Stimulated activated CD8-positive, alpha-beta memory T cell treated with anti-CD3 and anti-CD28 coated beads, Interleukin-15, amount 100 ng/mL, for 1 hour (primary cell): Measurements from ENCODE around the gene GRID2.

Source experiments
- DNase-seq: peaks from one replicate; pipeline ENCODE4 v3.0.0-alpha.2; 2020; ENCODE audit warnings: low read depth

Gene GRID2

DNA sequence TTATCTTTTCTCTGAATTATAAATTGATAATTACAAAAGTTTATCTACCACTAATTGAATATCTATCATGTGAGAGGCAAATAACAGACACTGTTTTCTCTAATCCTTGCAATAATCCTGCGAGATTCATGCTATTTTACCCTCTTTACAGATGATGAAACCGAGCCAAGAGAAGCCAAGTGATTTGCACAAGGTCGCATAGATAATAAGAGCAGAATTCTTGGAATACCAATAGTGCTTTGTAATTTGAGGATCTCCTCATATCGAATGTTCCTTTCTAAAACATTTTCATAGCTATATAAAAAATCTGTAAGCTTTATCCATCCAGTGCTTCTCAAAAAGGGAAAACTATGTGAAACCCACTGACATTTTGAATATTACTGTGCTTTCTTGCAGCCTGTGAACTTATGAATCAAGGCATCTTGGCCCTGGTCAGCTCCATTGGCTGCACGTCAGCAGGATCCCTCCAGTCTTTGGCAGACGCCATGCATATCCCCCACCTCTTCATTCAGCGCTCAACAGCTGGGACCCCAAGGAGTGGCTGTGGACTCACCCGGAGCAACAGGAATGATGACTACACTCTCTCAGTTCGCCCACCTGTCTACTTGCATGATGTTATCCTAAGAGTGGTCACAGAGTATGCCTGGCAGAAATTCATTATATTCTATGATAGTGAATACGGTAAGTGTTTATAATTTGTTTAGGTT lies 781.0 kb downstream of the GRID2 start:
- DNase-seq, result no peak

DNA sequence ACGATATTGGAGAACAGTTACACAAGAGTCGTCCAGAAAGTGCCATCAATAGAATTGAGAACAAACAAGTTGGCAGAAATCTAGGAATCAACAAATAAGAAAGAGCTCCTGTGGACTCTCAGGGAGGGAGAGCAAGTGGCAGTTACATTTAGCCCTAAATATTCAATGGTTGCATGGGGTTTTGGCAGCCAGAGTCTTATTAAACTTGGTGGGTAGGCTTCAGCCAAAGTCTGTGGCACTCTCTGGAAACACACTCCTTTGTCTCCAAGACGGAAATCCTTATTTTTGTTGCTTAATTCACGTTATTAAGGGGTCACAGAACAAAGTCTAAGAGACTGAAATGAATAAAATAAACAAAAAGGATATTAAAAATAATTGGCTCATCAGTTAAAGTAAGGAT lies 782.6 kb downstream of the GRID2 start:
- DNase-seq, result no peak

DNA sequence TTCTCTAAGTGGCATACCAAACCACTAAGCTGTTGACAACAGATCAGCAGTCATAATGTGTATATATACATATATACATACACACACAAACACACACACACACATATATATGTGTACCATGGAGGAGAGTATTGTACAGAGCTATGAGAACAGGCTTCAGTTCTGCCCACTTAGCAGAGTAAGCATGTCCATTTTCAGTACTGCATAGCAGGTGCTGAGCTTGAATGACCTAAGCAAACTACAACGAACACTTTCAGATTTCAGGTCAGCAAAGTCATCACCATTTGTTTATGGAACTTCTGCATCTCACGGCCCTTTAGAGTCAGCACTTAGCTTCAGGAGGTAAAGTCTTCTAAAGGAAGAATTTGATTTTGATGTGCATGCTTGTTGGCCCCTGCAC lies 789.0 kb downstream of the GRID2 start:
- DNase-seq, result no peak

DNA sequence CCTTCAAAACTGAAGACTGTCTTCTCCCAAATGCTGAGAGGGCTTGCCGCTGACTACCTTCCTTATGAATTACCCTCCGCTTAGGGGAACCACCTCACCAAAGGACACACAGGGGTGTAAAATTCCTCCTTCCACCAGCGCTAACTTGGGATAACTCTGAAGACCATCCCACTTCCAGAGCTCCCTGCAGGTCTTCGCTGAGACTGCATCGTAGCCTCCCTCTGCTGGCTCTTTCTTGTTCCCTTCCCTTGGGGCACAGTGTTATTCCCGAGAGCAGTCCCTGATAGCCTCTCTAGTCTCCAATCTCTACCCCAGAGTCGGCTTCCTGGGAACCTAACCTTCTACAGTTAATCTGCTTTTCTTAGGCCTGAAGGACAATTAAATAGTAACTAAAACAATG lies 799.3 kb downstream of the GRID2 start:
- no peak for DNase-seq

DNA sequence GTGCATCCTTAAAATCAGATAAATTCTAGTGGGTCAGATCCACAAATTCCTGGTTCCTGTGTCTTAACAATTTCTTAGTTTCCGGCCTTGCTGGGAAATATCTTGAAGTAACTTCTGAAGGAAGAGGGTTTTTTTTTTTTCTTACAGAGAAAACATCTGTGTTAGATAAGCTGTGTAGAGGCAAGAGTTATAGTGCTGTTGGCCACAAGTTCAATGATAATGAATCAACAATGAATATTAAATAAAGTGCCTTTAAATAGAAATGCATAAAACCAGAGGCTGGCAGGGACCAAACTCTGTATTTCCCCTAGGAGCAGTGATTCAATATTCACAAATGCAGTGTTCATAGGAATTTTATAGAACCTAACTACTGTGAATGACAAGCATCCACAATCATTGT lies 812.9 kb downstream of the GRID2 start:
- DNase-seq, result no peak

DNA sequence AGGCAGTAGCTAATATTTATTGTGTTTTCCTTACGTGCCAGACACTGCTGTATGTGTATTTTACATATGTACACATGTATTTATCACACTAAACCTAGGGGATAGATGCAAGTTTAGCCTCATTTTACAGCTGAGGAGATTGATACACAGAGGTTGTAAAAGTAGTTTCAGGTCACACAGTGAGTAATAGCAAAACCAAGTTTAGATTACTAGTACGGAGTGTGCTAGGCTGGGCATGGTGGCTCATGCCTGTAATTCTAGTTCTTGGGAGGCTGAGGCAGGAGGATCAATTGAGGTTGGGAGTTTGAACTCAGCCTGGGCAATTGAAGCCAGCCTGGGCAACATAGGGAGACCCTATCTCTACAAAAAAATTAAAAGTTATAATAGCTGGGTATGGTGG lies 823.7 kb downstream of the GRID2 start:
- DNase-seq, result no peak

DNA sequence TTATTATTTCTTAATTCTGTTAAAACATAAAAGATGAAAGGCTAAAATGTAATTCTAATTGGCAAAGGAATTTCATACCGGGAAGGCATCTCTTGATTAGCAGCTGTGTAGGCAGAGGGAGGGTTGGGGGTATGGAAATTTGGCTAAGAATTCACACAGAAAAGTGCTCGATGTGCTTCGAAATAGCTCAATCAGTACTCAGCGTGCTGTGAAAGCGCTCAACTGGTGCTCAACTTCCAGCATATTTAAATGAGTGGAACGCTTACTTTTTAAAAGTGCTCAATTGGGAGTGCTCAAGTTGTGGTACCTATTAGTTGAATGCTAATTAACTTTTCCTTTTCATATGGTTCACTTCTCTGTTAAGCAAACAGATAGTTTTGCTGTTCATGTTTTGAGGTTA lies 828.9 kb downstream of the GRID2 start:
- DNase-seq, result no peak

DNA sequence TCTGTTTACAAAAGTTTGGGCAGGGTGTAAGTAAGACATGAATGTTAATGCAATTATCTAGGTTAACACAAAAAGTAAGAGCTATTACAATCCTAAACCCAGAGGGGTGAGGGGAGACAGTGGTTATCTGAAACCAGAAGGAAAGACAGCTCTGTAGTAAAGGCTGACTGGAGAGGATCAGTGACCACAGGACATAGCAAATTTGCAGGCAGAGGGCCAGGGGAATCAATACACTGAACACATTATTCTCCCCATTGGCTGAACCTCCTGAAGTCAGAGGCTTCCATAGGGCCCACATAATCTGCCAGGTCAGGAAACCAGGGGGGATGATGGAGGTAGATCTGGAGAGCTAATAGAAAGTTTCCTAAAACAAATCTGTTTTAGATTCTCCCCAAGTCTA lies 835.4 kb downstream of the GRID2 start:
- DNase-seq, result no peak

DNA sequence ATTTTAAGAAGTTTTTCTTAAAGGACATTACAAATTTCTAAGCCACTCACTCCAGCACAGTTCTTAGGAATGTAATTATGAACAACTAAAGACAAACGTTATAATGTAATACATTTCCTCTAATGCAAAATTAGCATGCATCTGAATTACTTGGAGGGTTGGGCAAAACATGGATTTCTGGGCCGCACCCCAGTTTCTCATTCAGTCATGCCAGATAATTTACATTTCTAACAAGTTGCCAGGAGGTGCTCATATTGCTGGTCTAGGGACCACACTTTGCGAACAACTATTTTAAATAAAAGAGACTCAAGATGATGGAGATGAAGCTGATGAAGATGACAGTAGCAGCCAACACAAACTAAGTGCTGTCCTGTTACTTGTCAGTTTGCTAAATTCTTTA lies 840.1 kb downstream of the GRID2 start:
- DNase-seq, result no peak

DNA sequence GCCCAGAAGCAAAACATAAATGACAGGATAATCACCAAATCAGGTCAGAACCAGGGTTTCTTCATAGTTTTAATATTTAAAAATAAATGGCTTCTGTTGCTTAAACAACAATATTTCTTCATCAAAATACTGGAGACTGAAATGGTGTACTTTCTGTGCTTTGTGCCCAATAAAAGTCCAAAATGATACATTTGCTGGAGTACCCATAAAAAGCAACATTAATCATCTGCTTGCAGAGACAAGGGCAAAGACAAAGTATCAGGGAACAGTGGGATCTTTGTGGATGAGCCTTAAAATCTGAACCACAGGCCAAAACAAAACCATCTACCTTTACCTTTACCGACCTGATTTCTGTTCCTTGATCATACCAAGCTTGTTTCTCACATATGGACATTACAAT lies 840.9 kb downstream of the GRID2 start:
- no peak for DNase-seq

DNA sequence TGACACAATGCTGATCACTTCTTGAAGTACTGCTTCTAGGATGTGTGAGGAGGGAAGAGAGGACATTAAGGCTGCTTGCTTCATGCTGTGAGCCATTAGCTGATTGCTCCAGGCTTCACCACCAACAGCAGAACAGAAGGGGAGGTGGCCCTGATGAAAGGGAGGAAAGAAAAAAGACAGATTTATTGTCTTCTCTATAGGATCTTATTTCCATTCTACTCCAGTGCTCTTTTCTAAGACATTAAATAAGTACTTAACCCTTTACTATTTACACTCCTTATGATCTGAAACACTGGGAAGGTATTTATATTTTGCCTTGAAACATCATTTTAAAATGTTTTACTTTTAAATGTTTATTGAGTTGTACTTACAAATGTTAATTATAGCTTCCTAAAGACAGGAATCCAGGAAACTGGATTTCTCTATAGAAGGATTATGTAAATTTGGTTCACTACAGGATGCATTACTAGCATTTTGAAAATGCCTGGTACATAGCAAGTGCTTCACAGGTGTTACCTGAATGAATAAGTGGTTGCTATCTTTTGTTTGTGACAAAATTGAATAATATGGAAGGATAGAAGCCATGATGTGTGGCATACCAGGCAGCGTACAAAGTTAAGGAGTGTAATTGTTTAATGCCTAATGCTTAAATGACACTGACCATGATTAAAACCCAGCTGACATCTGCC lies 843.9 kb downstream of the GRID2 start:
- no peak for DNase-seq

DNA sequence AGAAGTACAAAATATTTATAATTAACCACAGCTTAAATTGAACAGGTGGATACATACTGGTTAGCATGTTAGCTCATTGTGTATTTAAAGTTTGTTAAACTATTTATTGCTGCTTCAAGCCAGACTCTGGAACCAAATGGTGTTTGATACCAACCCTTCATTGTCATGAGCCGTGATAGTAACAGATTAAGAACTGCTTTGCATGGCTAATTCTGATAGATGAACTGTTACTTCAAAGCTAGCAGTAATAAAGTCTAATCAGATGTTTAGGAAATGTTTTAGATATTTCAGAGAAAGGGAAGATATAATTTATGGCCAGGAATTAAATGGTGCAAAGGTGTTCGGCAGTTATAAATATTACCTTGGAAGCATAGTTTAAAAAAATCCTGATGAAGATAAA lies 848.7 kb downstream of the GRID2 start:
- DNase-seq, result no peak

DNA sequence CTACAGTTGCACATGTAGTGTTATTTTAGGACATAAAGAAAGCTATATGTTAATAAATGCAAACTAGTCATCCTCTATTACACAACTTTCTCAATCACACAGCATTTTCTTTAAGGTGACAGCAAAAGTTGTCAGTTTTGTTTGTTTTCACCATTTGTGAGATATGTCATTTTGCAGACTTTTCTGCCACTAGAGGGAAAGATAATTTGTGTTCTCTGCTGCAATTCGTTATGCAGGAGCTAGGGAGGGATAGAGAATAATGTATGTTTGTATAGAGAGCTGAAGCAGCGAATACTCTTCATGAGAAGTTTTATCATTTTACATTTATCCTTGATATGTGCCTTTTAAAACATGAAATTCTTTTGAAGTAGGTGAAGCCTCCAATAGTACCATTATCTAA lies 854.2 kb downstream of the GRID2 start:
- DNase-seq, result no peak

DNA sequence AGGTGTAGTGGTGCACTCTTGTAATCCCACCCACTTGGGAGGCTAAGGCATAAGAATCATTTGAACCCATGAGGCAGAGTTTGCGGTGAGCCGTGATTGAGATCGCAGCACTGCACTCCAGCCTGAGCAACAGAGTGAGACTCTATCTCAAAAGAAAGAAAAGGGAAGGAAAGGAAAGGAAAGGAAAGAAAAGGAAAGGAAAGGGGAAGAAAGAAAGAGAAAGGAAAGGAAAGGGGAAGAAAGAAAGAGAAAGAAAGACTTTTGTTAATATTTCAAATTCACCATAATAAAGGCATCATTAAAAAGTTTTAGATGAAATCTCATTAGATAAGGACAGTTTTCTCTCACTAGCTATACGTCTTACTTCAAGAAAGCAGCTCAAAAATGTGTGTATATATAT lies 864.3 kb downstream of the GRID2 start:
- no peak for DNase-seq

DNA sequence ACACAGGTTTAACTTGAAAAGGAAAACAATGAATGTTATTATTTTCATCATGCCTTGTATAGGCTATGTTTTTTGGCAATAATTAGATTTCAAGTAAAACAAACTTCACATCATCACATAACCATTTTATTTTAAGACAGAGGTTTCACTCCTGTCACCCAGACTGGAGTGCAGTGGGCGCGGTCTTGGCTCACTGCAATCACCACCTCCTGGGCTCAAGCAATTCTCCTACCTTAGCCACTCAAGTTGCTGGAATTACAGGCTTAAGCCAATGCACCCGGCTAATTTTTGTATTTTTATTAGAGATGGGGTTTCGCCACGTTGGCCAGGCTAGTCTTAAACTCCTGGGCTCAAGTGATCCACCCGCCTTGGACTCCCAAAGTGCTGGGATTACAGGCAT lies 866.2 kb downstream of the GRID2 start:
- no peak for DNase-seq

DNA sequence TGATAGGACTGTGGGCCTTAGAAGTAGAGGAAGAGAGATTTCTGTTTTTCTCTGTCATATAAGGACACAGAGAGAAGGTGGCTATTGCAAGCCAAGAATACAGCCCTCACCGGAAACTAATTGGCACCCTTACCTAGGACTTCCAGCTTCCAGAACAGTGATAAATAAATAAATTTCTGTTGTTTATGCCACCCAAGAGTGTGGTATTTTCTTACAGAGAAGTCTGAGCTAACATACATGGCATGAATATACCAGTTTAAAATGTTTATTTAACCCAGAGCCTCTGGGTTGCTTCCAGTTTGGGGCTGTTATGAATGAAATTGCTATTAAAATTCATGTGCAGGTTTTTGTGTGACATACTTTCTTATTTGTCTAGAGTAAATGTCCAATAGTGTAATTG lies 870.8 kb downstream of the GRID2 start:
- no peak for DNase-seq

DNA sequence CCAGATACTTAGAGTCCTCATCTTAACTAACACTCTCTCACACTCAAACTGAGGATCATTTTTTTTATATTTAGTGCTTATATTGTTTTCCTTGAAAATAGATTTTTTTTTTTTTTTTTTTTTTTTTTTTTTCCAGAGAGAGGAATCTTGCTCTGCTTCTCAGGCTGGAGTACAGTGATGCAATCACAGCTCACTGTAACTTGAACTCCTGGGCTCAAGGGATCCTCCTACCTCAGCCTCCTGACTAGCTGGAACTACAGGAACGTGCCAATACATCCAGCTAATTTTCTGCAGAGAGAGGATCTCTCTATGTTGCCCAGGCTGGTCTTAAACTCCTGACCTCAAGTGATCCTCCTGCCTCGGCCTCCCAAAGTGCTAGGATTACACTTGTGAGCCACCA lies 874.5 kb downstream of the GRID2 start:
- no peak for DNase-seq

DNA sequence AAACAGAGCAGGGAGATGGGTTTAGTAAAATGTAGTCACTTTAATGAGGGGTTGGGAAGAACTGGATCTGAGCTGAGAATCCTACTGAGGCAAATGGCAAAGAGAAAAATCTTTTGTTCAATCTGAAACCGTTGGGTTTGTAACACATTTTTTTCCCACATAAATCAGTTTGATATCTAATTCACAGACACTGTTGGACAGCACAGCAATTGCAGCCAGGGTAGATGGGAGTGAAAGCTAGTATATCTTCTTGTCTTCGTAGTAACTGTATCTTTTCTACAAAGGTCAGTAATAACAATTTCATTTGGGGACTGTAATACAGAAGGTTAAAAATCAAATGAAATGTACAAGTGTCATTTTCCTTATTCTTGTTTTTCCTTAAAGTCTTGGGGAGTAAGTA lies 875.3 kb downstream of the GRID2 start:
- DNase-seq, result no peak

DNA sequence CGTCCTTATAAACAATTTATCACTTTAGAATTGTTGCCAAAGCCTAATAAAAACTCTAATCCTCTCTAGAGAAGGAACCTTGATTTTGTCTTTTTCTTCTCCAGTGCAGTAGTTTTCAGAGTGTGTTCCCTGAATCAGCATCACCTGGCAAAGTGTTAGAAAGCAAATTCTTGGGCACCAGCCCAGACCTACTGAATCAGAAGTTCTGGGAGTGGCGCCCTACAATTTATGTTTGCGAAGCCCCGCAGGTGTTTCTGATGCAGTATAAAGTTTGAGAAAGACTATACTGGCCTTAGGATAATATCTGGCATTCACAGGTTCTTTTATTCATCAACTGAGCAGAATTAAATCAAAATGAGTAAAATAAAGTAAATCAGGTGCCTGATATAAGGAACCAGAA lies 879.0 kb downstream of the GRID2 start:
- DNase-seq, result no peak

DNA sequence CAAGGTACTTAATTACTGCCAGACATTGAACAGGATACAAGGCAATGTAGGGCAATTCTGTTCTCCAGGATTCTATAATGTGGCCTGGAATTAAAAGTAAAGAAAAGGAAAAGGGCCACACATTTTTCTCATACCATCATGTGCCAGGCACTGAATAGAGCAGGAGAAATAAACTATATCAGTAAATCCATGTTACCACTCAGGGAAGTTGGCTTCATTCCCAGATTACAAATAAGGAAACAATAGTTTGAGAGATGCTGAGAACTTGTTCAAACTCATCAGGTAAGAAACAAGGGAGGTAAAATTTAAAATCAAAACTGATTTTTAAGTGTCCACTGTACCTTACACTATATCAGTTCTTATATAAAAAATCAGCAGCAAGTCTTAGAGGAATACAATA lies 879.8 kb downstream of the GRID2 start:
- DNase-seq, result no peak

DNA sequence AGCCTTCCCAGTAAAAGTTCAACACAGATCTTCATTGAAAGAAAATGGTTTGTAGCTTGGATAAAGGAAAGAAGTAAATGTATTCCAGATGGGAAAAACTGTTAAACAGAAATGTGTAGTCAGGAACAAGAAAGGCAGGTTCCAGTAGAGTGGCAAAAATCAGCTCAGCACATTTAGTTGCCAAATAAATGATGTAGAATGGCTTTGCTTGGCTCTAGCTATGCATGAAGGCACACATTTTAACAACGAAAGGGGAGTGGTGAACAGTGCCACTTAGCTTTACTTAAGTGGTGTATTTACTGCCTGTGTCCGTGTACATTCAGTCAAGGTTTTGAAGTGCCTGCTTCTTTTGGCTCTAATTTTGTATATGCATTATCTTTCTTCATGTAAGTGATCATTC lies 880.3 kb downstream of the GRID2 start:
- DNase-seq, result no peak

DNA sequence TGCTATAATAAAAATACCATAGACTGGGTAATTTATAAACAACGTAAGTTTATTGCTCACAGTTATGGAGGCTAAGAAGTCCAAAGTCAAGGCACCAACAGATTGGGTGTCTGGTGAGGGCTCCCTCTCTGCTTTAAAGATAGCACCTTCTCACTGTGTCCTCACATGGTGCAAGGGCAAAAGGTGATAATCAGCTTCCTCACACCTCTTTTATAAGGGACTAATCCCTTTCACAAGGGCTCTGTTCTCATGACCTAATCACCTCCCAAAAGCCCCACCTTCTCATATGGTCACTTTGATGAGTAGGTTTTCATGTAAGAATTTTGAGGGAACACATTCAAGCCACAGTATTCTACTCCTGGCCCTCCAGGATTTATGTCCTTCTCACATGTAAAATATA lies 883.1 kb downstream of the GRID2 start:
- DNase-seq, result no peak

DNA sequence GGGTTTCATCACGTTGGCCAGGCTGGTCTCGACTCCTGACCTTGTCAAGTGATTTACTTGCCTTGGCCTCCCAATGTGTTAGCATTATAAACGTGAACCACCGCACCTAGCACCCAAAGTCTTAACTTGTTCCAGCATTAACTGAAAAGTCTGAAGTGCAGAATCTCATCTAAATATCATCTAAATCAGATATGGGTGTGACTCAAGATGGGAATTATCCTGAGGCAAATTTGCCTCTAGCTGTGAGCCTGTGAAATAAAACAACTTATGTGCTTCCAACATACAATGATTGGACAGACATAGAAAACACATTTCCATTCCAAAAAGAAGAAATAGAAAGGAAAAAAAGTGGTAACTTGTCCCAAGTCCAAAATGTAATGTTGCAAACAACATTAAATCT lies 883.7 kb downstream of the GRID2 start:
- no peak for DNase-seq

DNA sequence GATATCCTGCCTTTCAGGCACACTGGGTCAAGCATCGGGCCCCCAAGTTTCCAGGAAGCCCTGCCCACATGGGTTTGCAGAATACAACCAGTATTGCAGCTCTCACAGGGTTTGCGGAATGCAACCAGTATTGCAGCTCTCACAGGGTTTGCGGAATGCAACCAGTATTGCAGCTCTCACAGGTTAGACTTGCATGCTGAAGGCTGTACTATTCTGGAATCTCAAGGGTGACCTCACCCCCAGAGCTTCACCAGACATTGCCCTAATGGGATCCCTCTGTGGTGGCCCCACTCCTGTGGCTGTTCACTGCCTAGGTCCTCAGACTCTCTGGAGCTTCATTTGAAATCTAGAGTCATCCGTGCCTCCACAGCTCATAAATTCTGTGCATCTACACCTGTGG lies 884.1 kb downstream of the GRID2 start:
- no peak for DNase-seq
